Neuronal stem cell (in vitro differentiated cells): ENCODE measurements around the gene TRPC3.

Experiments used
- DNase-seq: peaks from one replicate; pipeline ENCODE4 v3.0.0-alpha.2; 2013; ENCODE audit warnings: low spot score
- H2AFZ ChIP-seq: one replicate; pipeline ENCODE4 v1.6.1; 2013; ENCODE audit warnings: mild to moderate bottlenecking, low read length, inconsistent platforms
- H2AK5ac ChIP-seq: 2 replicates; pipeline ENCODE4 v1.6.1; 2013; ENCODE audit warnings: low read depth, mild to moderate bottlenecking, inconsistent platforms, low read length, moderate library complexity, mixed read lengths
- H2BK120ac ChIP-seq: 2 replicates; pipeline ENCODE4 v1.6.1; 2013; ENCODE audit warnings: low read depth, mild to moderate bottlenecking, inconsistent platforms, low read length, moderate library complexity, mixed read lengths
- H2BK12ac ChIP-seq: one replicate; pipeline ENCODE4 v1.6.1; 2013; ENCODE audit warnings: low read length, inconsistent platforms
- H2BK15ac ChIP-seq: 2 replicates; pipeline ENCODE4 v1.6.1; 2013; ENCODE audit warnings: mild to moderate bottlenecking, low read length, inconsistent platforms, mixed read lengths
- H2BK5ac ChIP-seq: one replicate; pipeline ENCODE4 v1.6.1; 2013; ENCODE audit warnings: inconsistent platforms, mild to moderate bottlenecking, low read length, moderate library complexity
- H3K14ac ChIP-seq: one replicate; pipeline ENCODE4 v1.6.1; 2013; ENCODE audit warnings: low read length, inconsistent platforms
- H3K18ac ChIP-seq: 2 replicates; pipeline ENCODE4 v1.6.1; 2013; ENCODE audit warnings: low read length, inconsistent platforms
- H3K23ac ChIP-seq: 2 replicates; pipeline ENCODE4 v1.6.1; 2013; ENCODE audit warnings: low read depth, mild to moderate bottlenecking, mixed read lengths, low read length, inconsistent platforms; ENCODE audit not compliant: poor library complexity
- H3K27ac ChIP-seq: replicated peaks from 3 replicates; pipeline ENCODE4 v1.5.1; 2013; ENCODE audit warnings: low read length, inconsistent platforms
- H3K27me3 ChIP-seq, 3 experiments: 2 replicates each; pipeline ENCODE4 v1.6.1; 2013; ENCODE audit warnings: low read length in 3 of 3, mild to moderate bottlenecking in 2 of 3, inconsistent platforms in 1 of 3, low read depth in 1 of 3, mixed read lengths in 1 of 3, moderate library complexity in 1 of 3; ENCODE audit not compliant: control insufficient read depth in 3 of 3, insufficient read depth in 3 of 3
- H3K36me3 ChIP-seq, 2 donors: replicated peaks in 1 of 2; 2 replicates each; pipeline ENCODE4 v1.6.1; 2013; ENCODE audit warnings: low read length in 2 of 2; ENCODE audit not compliant: control insufficient read depth in 2 of 2, insufficient read depth in 2 of 2
- H3K4ac ChIP-seq: 2 replicates; pipeline ENCODE4 v1.6.1; 2013; ENCODE audit warnings: inconsistent platforms, mild to moderate bottlenecking, low read length, moderate library complexity
- H3K4me1 ChIP-seq, 2 donors: 1 replicate in 1 of 2; 2 replicates in 1 of 2; pipeline ENCODE4 v1.6.1; 2013; ENCODE audit warnings: low read length in 2 of 2, low read depth in 1 of 2; ENCODE audit not compliant: control insufficient read depth in 2 of 2, insufficient read depth in 1 of 2
- H3K4me2 ChIP-seq: one replicate; pipeline ENCODE4 v1.6.1; 2013; ENCODE audit warnings: mild to moderate bottlenecking, low read length, inconsistent platforms; ENCODE audit not compliant: insufficient read depth, poor library complexity, severe bottlenecking
- H3K4me3 ChIP-seq, 2 donors: 2 replicates each; pipeline ENCODE4 v1.5.1; 2013; ENCODE audit warnings: low read length in 2 of 2, mild to moderate bottlenecking in 2 of 2, inconsistent platforms in 1 of 2, moderate library complexity in 1 of 2
- H3K79me1 ChIP-seq: one replicate; pipeline ENCODE4 v1.6.1; 2013; ENCODE audit warnings: low read depth, mild to moderate bottlenecking, inconsistent platforms, low read length, moderate library complexity
- H3K9ac ChIP-seq: one replicate; pipeline ENCODE4 v1.6.1; 2013; ENCODE audit warnings: mild to moderate bottlenecking, low read depth, low read length, inconsistent platforms; ENCODE audit not compliant: poor library complexity
- H3K9me3 ChIP-seq, 2 donors: replicated peaks in 1 of 2; 2 replicates each; pipeline versions ENCODE3 to v1.6.1; 2013; ENCODE audit warnings: low read length in 2 of 2, mild to moderate bottlenecking in 2 of 2, inconsistent platforms in 1 of 2, low read depth in 1 of 2, mixed read lengths in 1 of 2, moderate library complexity in 1 of 2; ENCODE audit not compliant: control insufficient read depth in 2 of 2, insufficient read depth in 1 of 2
- H4K8ac ChIP-seq: one replicate; pipeline ENCODE4 v1.6.1; 2013; ENCODE audit warnings: low read depth, mild to moderate bottlenecking, inconsistent platforms, low read length, moderate library complexity
- H4K91ac ChIP-seq: one replicate; pipeline ENCODE4 v1.6.1; 2013; ENCODE audit warnings: low read length, low read depth, mild to moderate bottlenecking, inconsistent platforms; ENCODE audit not compliant: poor library complexity
- WGBS, 2 donors: extraction: QIAGEN DNeasy Blood & Tissue Kit; methylation state at CpG; one replicate each; pipeline ENCODE4 v1.1.7; 2013; ENCODE audit warnings: missing lambda C conversion rate in 2 of 2, mixed read lengths in 1 of 2; ENCODE audit not compliant: insufficient read length in 2 of 2, insufficient replicate concordance in 1 of 2; ENCODE audit errors: extremely low coverage in 2 of 2; 5-methylcytosine and 5-hydroxymethylcytosine counted together

Gene TRPC3

DNA sequence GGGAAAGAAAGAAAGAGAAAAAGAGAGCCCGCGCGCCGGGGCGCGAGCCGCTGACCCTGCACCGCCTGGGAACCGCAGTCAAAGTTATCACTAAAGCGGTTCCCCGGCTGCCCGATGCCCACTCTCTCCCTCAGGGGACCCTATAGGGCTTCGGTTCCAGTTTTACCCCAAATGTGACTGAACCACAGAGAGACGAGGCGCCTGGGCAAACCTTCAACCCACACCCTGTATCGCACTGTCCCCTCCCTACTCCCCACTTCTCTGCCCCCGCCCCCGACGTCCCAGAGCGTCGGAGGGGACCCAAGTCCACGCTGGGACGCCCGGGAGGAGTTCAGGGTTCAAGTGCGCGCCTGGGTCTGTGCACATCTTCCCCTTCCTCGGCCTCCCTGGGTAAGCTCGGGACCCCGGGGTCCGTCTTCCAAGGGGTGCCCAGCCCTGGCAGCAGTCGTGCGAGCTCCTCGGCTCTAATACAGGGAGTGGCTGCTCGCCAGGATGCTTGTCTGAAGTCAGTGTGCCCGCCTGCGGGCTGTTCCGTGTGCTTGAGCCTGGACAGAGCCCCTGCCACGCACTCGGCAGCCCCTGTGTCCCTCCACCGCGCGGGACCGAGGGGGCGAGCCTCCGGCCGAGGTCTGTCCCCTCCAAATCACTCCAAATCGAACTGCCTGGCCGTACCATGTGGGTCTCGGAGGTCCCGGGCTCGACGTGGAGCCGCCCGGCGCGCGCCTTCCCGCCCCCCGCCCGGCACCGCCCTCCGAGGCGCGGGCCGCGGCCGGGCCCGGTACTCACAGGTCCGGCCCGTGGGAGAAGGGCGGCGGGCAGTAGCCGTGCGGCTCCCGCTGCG lies 960 bp downstream of the TRPC3 start:
- H3K4me2 ChIP-seq, result peak overlapping the region; percentile 98
- H2BK15ac ChIP-seq, result no peak overlapping the region
- peak overlapping the region; percentile 99 for H2AFZ ChIP-seq
- H2AK5ac ChIP-seq, result peak overlapping the region; percentile 81
- H3K9me3 ChIP-seq, result peaks cover 0 to 3% of the 10 kb centered on the region in 2 donors
- no peak overlapping the region for H4K91ac ChIP-seq
- WGBS, 2 donors, result no CpG with 5 or more reads among the region's 76 CpGs
- H3K27me3 ChIP-seq, result peaks cover 15 to 62% (median 47%) of the 10 kb centered on the region in 3 experiments
- no peaks in the 10 kb centered on the region for H3K36me3 ChIP-seq
- H3K79me1 ChIP-seq, result no peaks in the 10 kb centered on the region
- DNase-seq, result peak; percentile 8
- H3K4me3 ChIP-seq, result peak overlapping the region; percentile 57 to 84
- peak overlapping the region; percentile 83 for H3K18ac ChIP-seq
- H3K4me1 ChIP-seq, result peaks cover 0 to 5% of the 10 kb centered on the region in 2 donors
- H2BK120ac ChIP-seq, result no peak overlapping the region
- H3K14ac ChIP-seq, result no peak overlapping the region
- H4K8ac ChIP-seq, result no peak overlapping the region
- H2BK5ac ChIP-seq, result no peak overlapping the region
- no peak overlapping the region for H2BK12ac ChIP-seq
- H3K4ac ChIP-seq, result no peak overlapping the region
- H3K9ac ChIP-seq, result peak overlapping the region; percentile 82
- H3K23ac ChIP-seq, result peak overlapping the region; percentile 77
- H3K27ac ChIP-seq, result no peak overlapping the region

DNA sequence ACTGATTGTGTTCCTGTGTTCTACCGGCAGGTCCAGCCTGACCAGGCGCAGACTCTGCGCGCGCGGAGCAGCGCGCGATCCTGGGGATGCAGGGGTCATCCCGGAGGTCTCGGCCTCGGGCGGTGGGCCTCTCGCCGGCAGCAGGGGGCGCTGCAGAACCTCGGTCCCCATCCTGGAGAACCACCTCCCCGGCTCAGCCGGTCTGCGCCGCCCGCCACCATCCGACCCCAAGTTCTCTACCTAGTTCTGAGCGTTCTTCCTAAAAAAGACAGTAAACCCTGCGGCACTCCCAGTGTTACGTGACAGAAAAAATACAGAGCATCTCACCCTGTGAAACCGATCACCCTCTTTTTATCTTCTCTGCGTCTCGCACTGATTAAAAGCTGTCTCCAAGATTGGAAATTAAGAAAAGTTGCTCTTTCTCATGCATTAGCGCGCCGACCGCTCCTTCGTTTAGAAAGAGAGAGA lies 1.6 kb downstream of the TRPC3 start:
- H3K23ac ChIP-seq, result no peak overlapping the region
- peak; percentile 78 for DNase-seq
- peaks cover 15 to 57% (median 47%) of the 10 kb centered on the region in 3 experiments for H3K27me3 ChIP-seq
- H2BK12ac ChIP-seq, result no peak overlapping the region
- peak overlapping the region; percentile 57 to 84 for H3K4me3 ChIP-seq
- H3K9me3 ChIP-seq, result peaks cover 0 to 3% of the 10 kb centered on the region in 2 donors
- H4K8ac ChIP-seq, result no peak overlapping the region
- H3K4me1 ChIP-seq, result peaks cover 0 to 5% of the 10 kb centered on the region in 2 donors
- H3K18ac ChIP-seq, result no peak overlapping the region
- H4K91ac ChIP-seq, result no peak overlapping the region
- H3K27ac ChIP-seq, result no peak overlapping the region
- no peak overlapping the region for H2BK120ac ChIP-seq
- no peak overlapping the region for H2BK5ac ChIP-seq
- peak overlapping the region; percentile 98 for H3K4me2 ChIP-seq
- H3K79me1 ChIP-seq, result no peaks in the 10 kb centered on the region
- no peak overlapping the region for H3K14ac ChIP-seq
- H2AK5ac ChIP-seq, result no peak overlapping the region
- no peak overlapping the region for H2BK15ac ChIP-seq
- H3K36me3 ChIP-seq, result no peaks in the 10 kb centered on the region
- H2AFZ ChIP-seq, result peak overlapping the region; percentile 99
- H3K4ac ChIP-seq, result no peak overlapping the region
- no peak overlapping the region for H3K9ac ChIP-seq
- WGBS, 2 donors, result no CpG with 5 or more reads among the region's 34 CpGs

DNA sequence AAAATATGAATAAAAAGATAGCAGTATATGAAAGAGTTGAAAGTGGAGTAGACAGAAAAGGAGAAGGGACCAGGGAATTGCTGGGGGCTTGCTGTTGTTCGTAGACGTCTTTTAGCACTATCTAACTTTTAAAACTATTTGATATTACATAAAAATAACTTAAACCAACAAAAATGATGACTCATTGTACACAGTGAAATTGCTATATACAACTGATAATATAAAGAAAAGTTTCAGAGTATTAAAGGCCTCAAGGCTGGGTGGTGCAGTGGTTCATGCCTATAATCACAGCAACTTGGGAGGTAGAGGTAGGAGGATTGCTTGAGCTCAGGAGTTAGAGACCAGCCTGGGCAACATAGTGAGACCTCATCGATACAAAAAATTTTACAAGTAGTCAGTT lies 5.2 kb downstream of the TRPC3 start:
- no peak for DNase-seq
- Histone ChIP-seq H3K18ac (no peak overlapping the region), H3K4me1 (peaks cover 0 to 5% of the 10 kb centered on the region in 2 donors), H3K4me2 (no peak overlapping the region), H2AK5ac (no peak overlapping the region), H3K9me3 (no peaks in the 10 kb centered on the region), H2BK5ac (no peak overlapping the region), H3K79me1 (no peaks in the 10 kb centered on the region), H2BK12ac (no peak overlapping the region), H2BK15ac (no peak overlapping the region), H3K23ac (no peak overlapping the region), H3K9ac (no peak overlapping the region), H3K27ac (no peak overlapping the region), H2AFZ (no peak overlapping the region), H3K27me3 (peaks cover 14 to 27% (median 21%) of the 10 kb centered on the region in 3 experiments), H3K36me3 (no peaks in the 10 kb centered on the region), H3K4me3 (no peak overlapping the region), H4K91ac (no peak overlapping the region), H4K8ac (no peak overlapping the region), H3K4ac (no peak overlapping the region), H2BK120ac (no peak overlapping the region), H3K14ac (no peak overlapping the region)
- WGBS, 2 donors, result no CpG with 5 or more reads among the region's 3 CpGs

DNA sequence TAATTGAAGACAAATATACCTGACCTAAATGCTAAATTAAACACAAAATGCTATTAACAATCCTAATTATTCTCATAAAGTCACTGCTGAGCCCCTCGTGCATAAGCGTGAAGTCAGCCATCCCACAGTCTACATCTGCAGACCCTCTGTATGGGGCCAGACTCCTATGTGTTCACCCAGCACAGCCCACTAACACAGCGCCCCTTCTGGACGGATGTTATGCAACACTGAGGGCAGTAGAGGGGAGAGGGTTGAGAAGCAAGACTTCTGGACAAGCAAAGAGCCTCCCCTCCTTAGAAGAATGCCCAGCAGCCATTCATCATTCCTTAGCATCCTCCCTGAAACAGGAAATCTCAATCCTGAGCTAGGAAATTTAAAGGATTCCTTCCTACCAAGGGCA lies 7.9 kb downstream of the TRPC3 start:
- Histone ChIP-seq H2AK5ac (no peak overlapping the region), H2BK120ac (no peak overlapping the region), H2AFZ (no peak overlapping the region), H3K27ac (no peak overlapping the region), H4K8ac (no peak overlapping the region), H3K14ac (no peak overlapping the region), H2BK15ac (no peak overlapping the region), H3K4me1 (no peaks in the 10 kb centered on the region), H3K27me3 (peaks cover 0 to 5% (median 1%) of the 10 kb centered on the region in 3 experiments), H3K9me3 (no peaks in the 10 kb centered on the region), H3K23ac (no peak overlapping the region), H3K79me1 (no peaks in the 10 kb centered on the region), H3K4ac (no peak overlapping the region), H3K36me3 (no peaks in the 10 kb centered on the region), H3K4me3 (no peak overlapping the region), H3K9ac (no peak overlapping the region), H2BK12ac (no peak overlapping the region), H2BK5ac (no peak overlapping the region), H3K18ac (no peak overlapping the region), H3K4me2 (no peak overlapping the region), H4K91ac (no peak overlapping the region)
- WGBS, 2 donors, result no CpG with 5 or more reads among the region's 4 CpGs
- DNase-seq, result no peak
